GM18951 (cell line): ENCODE results near the gene PRDX1.
"Not testable (repeated sequence)": the region's sequence is repeated elsewhere in the genome, so short reads cannot be mapped to it uniquely, and the experiment has no call there.

ENCODE experiments used
- POLR2A ChIP-seq: IDR thresholded peaks from 4 replicates; pipeline ENCODE4 v1.6.1; 2011; ENCODE audit warnings: mild to moderate bottlenecking; ENCODE audit not compliant: insufficient read length, insufficient read depth; ENCODE audit errors: extremely low read depth
- in situ Hi-C: fragments of 300-500 bp; cut with MboI; formaldehyde crosslinking; loops from one replicate; pipeline ENCODE4 v1.12.0; 2022; ENCODE audit warnings: low sequenced_read_pairs, mixed read lengths, inconsistent platforms; ENCODE audit not compliant: unreplicated experiment

Gene PRDX1

GRCh38 chr1:45522324-45523104 is 830 bp upstream of the PRDX1 start:
- in situ Hi-C loops, result no loop called here
- no peak for TF ChIP-seq POLR2A

- in situ Hi-C loops, result not testable (repeated sequence)
These were observed 1.9 kb downstream of the PRDX1 start for GRCh38 chr1:45519774-45520173.

- in situ Hi-C loops, result no loop called here
- no peak for TF ChIP-seq POLR2A
These were observed 2.8 kb downstream of the PRDX1 start for GRCh38 chr1:45518910-45519309.

- in situ Hi-C loops, result not testable (repeated sequence)
These were observed 3.3 kb downstream of the PRDX1 start for GRCh38 chr1:45518366-45518765.

DNA sequence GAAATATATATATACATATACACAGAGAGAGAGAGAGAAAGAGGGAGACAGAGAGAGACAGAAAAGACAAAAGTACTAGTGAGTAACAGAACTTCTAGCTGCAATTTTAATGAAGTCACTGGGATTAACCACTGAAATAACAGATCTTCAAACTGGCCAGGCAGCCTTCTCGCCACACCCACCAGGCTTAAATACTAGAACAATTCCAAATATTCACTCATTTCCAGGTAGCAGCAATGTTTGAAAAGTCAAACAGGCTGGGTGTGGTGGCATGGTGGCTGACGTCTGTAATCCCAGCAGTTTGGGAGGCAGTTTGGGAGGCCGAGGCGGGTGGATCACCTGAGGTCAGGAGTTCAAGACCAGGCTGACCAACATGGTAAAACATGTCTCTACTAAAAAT is 5.2 kb downstream of the PRDX1 start:
- in situ Hi-C loops, result no loop called here

GRCh38 chr1:45516036-45516435 is 5.6 kb downstream of the PRDX1 start:
- in situ Hi-C loops, result no loop called here
- TF ChIP-seq POLR2A, result no peak

More for the DNA sequence above, 5.2 kb downstream of the PRDX1 start:
- TF ChIP-seq POLR2A, result no peak

DNA sequence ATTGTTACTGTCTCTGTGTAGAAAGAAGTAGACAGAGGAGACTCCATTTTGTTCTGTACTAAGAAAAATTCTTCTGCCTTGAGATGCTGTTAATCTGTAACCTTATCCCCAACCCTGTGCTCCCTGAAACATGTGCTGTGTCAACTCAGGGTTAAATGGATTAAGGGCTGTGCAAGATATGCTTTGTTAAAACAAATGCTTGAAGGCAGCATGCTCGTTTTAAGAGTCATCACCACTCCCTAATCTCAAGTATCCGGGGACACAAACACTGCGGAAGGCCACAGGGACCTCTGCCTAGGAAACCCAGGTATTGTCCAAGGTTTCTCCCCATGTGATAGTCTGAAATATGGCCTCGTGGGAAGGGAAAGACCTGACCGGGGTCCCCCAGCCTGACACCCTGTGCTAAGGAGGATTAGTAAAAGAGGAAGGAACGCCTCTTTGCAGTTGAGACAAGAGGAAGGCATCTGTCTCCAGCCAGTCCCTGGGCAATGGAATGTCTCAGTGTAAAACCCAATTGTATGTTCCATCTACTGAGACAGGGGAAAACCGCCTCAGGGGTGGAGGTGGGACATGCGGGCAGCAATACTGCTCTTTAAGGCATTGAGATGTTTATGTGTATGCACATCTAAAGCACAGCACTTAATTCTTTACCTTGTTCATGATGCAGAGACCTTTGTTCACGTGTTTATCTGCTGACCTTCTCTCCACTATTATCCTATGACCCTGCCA is 8.0 kb downstream of the PRDX1 start:
- in situ Hi-C loops, result not testable (repeated sequence)

GRCh38 chr1:45512641-45513054 is 9.0 kb downstream of the PRDX1 start:
- in situ Hi-C loops, result no loop called here
- no peak for TF ChIP-seq POLR2A

- in situ Hi-C loops, result no loop called here
- TF ChIP-seq POLR2A, result no peak
These were observed 10.6 kb downstream of the PRDX1 start for GRCh38 chr1:45510972-45511527.

- in situ Hi-C loops, result no loop called here
- TF ChIP-seq POLR2A, result no peak
These were observed 11.4 kb downstream of the PRDX1 start for GRCh38 chr1:45510036-45510971.

DNA sequence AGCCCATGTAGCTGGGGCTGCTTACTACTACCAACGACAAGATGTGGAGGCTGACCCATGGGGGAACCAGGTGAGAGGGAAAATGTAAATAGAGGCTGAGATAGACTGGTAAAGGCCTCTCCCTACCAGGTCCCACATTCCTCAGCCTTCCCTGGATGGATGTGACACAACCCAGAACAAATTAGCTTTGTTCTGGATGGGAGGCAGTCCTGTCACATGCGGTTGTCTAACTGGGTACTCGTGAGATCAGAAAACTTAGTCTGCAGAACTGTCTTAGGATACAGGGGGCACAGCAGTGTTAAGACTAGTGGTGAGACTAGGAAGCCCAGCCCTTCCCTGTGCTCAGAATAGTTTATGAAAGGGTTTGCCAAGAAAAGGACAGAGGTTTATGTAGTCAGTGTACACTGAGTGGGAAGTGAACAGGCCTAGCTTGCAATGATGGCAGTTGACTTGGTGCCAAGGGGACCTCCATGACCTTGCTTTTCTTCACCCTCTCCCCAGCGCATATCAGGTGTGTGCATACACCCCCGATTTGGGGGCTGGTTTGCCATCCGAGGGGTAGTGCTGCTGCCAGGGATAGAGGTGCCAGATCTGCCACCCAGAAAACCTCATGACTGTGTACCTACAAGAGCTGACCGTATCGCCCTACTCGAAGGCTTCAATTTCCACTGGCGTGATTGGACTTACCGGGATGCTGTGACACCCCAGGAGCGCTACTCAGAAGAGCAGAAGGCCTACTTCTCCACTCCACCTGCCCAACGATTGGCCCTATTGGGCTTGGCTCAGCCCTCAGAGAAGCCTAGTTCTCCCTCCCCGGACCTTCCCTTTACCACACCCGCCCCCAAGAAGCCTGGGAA is 13.2 kb downstream of the PRDX1 start:
- in situ Hi-C loops, result loop anchor here (5.0 kb wide), 1 partner anchor 64 kb away; no protein-coding TSS in a partner anchor
- TF ChIP-seq POLR2A, result peak; percentile 36

GRCh38 chr1:45507893-45508292 is 13.8 kb downstream of the PRDX1 start:
- in situ Hi-C loops, result loop anchor here (5.0 kb wide), 1 partner anchor 64 kb away; no protein-coding TSS in a partner anchor
- TF ChIP-seq POLR2A, result no peak
